ENCODE data around the gene EXTL1. TPM values are rescaled to one million over a fixed set of nuclear protein-coding genes. Genes with fewer than 3 reads are reported as not detected.

EXTL1 gene
- total RNA-seq, 1 donor from 2014 or later: 39.9 TPM

GRCh38 chr1:26057189-26057588 lies 35.6 kb downstream of the EXTL1 start:
- no peak for DNase-seq (ENCODE audit: low spot score)
- ATAC-seq: no peak

GRCh38 chr1:26058052-26058595 lies 36.5 kb downstream of the EXTL1 start:
- intact Hi-C loops (cut with DNase I): loop anchor here (5.0 kb wide), 1 partner anchor 1761 kb away; no protein-coding TSS in a partner anchor
- no peak for ATAC-seq

More at GRCh38 chr1:26057189-26057588, 35.6 kb downstream of the EXTL1 start:
- intact Hi-C loops (cut with DNase I): loop anchor here (5.0 kb wide), 1 partner anchor 1760 kb away; no protein-coding TSS in a partner anchor

GRCh38 chr1:26059906-26060305 lies 38.3 kb downstream of the EXTL1 start:
- intact Hi-C loops (cut with DNase I): loop anchor here (5.0 kb wide), 1 partner anchor 1763 kb away; no protein-coding TSS in a partner anchor
- ATAC-seq: no peak
- no peak for DNase-seq (ENCODE audit: low spot score)

More at GRCh38 chr1:26058052-26058595, 36.5 kb downstream of the EXTL1 start:
- no peak for DNase-seq (ENCODE audit: low spot score)

GRCh38 chr1:26060832-26061574 lies 39.4 kb downstream of the EXTL1 start:
- ATAC-seq (no peak), DNase-seq (ENCODE audit: low spot score) (no peak)
- intact Hi-C loops (cut with DNase I): no loop called here

GRCh38 chr1:26064553-26064952 lies 43.0 kb downstream of the EXTL1 start:
- intact Hi-C loops (cut with DNase I): no loop called here
- no peak for ATAC-seq

GRCh38 chr1:26066160-26066559 lies 44.6 kb downstream of the EXTL1 start:
- no peak for ATAC-seq
- intact Hi-C loops (cut with DNase I): no loop called here
- no peak for DNase-seq (ENCODE audit: low spot score)

More at GRCh38 chr1:26064553-26064952, 43.0 kb downstream of the EXTL1 start:
- no peak for DNase-seq (ENCODE audit: low spot score)

GRCh38 chr1:26066857-26067256 lies 45.3 kb downstream of the EXTL1 start:
- ATAC-seq: no peak
- intact Hi-C loops (cut with DNase I): no loop called here
- no peak for DNase-seq (ENCODE audit: low spot score)

- ATAC-seq: no peak
- intact Hi-C loops (cut with DNase I): no loop called here
- no peak for DNase-seq (ENCODE audit: low spot score)
These were observed 45.9 kb downstream of the EXTL1 start, which contains the start of gene TRIM63 for GRCh38 chr1:26067432-26067911. TSS of gene TRIM63 (minus strand) at chr1:26067630. CDS start at chr1:26067494, 136 bp downstream.

GRCh38 chr1:26069941-26070295 lies 48.3 kb downstream of the EXTL1 start:
- DNase-seq (ENCODE audit: low spot score): no peak
- intact Hi-C loops (cut with DNase I): no loop called here
- ATAC-seq: no peak

GRCh38 chr1:26070296-26070962 lies 48.9 kb downstream of the EXTL1 start:
- intact Hi-C loops (cut with DNase I): no loop called here
- ATAC-seq (no peak), DNase-seq (ENCODE audit: low spot score) (no peak)

- intact Hi-C loops (cut with DNase I): no loop called here
- ATAC-seq: no peak
- no peak for DNase-seq (ENCODE audit: low spot score)
These were observed 49.4 kb downstream of the EXTL1 start for GRCh38 chr1:26070963-26071342.

GRCh38 chr1:26072305-26072704 lies 50.7 kb downstream of the EXTL1 start:
- intact Hi-C loops (cut with DNase I): no loop called here
- no peak for DNase-seq (ENCODE audit: low spot score)
- no peak for ATAC-seq

GRCh38 chr1:26075421-26076144 lies 54.0 kb downstream of the EXTL1 start:
- DNase-seq (ENCODE audit: low spot score) (no peak), ATAC-seq (no peak)
- intact Hi-C loops (cut with DNase I): no loop called here

GRCh38 chr1:26077524-26077923 lies 55.9 kb downstream of the EXTL1 start:
- DNase-seq (ENCODE audit: low spot score) (no peak), ATAC-seq (no peak)
- intact Hi-C loops (cut with DNase I): no loop called here

- ATAC-seq (no peak), DNase-seq (ENCODE audit: low spot score) (no peak)
- intact Hi-C loops (cut with DNase I): no loop called here
These were observed 57.0 kb downstream of the EXTL1 start for GRCh38 chr1:26078286-26079177.

- DNase-seq (ENCODE audit: low spot score): no peak
- intact Hi-C loops (cut with DNase I): no loop called here
- no peak for ATAC-seq
These were observed 57.6 kb downstream of the EXTL1 start for GRCh38 chr1:26079178-26079563.

- DNase-seq (ENCODE audit: low spot score) (no peak), ATAC-seq (no peak)
- intact Hi-C loops (cut with DNase I): no loop called here
These were observed 58.6 kb downstream of the EXTL1 start for GRCh38 chr1:26079960-26080814.
